DND-41 (cell line): ENCODE data around the gene APOA5.

Source experiments
- EZH2 ChIP-seq: IDR thresholded peaks from 3 replicates; pipeline ENCODE4 v1.6.1; 2012; ENCODE audit warnings: borderline replicate concordance, low read depth, mild to moderate bottlenecking, moderate library complexity, low read length, inconsistent platforms; ENCODE audit not compliant: severe bottlenecking
- TF ChIP-seq, protein P1 (sequence below): IDR thresholded peaks from 2 replicates; pipeline ENCODE4 v1.5.1; 2012; ENCODE audit warnings: borderline replicate concordance, low read length, moderate library complexity, mild to moderate bottlenecking; ENCODE audit not compliant: poor library complexity, severe bottlenecking; ENCODE audit errors: extremely low read depth

DNA sequence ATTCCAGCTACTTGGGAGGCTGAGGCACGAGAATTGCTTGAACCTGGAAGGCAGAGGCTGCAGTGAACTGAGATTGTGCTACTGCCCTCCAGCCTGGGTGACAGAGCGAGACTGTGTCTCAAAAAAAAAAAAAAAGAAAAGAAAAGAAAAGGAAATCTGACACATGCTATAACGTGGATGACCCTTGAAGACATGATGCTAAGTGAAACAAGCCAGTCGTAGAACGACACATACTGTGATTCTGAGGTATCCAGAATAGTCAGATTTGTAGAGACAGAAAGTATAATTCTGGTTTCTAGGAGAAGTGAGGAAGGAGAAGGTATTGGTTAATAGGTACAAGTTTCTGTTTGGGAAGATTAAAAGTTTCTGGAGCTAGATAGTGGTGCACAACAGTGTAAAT lies 6.7 kb upstream of the APOA5 start:
- TF ChIP-seq EZH2 = no peak
- TF ChIP-seq, protein P1, sequence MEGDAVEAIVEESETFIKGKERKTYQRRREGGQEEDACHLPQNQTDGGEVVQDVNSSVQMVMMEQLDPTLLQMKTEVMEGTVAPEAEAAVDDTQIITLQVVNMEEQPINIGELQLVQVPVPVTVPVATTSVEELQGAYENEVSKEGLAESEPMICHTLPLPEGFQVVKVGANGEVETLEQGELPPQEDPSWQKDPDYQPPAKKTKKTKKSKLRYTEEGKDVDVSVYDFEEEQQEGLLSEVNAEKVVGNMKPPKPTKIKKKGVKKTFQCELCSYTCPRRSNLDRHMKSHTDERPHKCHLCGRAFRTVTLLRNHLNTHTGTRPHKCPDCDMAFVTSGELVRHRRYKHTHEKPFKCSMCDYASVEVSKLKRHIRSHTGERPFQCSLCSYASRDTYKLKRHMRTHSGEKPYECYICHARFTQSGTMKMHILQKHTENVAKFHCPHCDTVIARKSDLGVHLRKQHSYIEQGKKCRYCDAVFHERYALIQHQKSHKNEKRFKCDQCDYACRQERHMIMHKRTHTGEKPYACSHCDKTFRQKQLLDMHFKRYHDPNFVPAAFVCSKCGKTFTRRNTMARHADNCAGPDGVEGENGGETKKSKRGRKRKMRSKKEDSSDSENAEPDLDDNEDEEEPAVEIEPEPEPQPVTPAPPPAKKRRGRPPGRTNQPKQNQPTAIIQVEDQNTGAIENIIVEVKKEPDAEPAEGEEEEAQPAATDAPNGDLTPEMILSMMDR = no peak
